ENCODE results near the gene MTA3. TPM values are rescaled to one million over a fixed set of nuclear protein-coding genes. Genes with fewer than 3 reads are reported as not detected.

The MTA3 gene
- total and polyA plus RNA-seq, 2 of the 8 experiments (the other 6 are each of a cell fraction or from before 2014, with no cell fraction given): 125 to 184 TPM

DNA sequence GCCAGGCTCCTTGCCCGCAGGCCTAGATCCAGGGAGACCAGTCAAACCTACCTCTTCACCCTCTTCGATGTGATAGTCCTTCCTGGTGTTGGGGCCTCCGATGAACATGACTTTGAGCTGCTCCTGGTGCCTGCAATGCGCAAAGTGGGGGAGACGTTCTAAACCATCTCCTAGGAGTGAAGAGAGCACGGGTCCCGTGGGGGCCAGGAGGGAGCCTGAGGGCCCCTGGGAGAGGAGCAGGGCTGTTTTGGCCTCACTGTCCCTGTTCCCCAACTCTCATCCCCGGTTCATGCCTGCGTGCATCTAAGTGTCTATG lies 220.0 kb downstream of the MTA3 start (continued):
- TF ChIP-seq, protein P1, sequence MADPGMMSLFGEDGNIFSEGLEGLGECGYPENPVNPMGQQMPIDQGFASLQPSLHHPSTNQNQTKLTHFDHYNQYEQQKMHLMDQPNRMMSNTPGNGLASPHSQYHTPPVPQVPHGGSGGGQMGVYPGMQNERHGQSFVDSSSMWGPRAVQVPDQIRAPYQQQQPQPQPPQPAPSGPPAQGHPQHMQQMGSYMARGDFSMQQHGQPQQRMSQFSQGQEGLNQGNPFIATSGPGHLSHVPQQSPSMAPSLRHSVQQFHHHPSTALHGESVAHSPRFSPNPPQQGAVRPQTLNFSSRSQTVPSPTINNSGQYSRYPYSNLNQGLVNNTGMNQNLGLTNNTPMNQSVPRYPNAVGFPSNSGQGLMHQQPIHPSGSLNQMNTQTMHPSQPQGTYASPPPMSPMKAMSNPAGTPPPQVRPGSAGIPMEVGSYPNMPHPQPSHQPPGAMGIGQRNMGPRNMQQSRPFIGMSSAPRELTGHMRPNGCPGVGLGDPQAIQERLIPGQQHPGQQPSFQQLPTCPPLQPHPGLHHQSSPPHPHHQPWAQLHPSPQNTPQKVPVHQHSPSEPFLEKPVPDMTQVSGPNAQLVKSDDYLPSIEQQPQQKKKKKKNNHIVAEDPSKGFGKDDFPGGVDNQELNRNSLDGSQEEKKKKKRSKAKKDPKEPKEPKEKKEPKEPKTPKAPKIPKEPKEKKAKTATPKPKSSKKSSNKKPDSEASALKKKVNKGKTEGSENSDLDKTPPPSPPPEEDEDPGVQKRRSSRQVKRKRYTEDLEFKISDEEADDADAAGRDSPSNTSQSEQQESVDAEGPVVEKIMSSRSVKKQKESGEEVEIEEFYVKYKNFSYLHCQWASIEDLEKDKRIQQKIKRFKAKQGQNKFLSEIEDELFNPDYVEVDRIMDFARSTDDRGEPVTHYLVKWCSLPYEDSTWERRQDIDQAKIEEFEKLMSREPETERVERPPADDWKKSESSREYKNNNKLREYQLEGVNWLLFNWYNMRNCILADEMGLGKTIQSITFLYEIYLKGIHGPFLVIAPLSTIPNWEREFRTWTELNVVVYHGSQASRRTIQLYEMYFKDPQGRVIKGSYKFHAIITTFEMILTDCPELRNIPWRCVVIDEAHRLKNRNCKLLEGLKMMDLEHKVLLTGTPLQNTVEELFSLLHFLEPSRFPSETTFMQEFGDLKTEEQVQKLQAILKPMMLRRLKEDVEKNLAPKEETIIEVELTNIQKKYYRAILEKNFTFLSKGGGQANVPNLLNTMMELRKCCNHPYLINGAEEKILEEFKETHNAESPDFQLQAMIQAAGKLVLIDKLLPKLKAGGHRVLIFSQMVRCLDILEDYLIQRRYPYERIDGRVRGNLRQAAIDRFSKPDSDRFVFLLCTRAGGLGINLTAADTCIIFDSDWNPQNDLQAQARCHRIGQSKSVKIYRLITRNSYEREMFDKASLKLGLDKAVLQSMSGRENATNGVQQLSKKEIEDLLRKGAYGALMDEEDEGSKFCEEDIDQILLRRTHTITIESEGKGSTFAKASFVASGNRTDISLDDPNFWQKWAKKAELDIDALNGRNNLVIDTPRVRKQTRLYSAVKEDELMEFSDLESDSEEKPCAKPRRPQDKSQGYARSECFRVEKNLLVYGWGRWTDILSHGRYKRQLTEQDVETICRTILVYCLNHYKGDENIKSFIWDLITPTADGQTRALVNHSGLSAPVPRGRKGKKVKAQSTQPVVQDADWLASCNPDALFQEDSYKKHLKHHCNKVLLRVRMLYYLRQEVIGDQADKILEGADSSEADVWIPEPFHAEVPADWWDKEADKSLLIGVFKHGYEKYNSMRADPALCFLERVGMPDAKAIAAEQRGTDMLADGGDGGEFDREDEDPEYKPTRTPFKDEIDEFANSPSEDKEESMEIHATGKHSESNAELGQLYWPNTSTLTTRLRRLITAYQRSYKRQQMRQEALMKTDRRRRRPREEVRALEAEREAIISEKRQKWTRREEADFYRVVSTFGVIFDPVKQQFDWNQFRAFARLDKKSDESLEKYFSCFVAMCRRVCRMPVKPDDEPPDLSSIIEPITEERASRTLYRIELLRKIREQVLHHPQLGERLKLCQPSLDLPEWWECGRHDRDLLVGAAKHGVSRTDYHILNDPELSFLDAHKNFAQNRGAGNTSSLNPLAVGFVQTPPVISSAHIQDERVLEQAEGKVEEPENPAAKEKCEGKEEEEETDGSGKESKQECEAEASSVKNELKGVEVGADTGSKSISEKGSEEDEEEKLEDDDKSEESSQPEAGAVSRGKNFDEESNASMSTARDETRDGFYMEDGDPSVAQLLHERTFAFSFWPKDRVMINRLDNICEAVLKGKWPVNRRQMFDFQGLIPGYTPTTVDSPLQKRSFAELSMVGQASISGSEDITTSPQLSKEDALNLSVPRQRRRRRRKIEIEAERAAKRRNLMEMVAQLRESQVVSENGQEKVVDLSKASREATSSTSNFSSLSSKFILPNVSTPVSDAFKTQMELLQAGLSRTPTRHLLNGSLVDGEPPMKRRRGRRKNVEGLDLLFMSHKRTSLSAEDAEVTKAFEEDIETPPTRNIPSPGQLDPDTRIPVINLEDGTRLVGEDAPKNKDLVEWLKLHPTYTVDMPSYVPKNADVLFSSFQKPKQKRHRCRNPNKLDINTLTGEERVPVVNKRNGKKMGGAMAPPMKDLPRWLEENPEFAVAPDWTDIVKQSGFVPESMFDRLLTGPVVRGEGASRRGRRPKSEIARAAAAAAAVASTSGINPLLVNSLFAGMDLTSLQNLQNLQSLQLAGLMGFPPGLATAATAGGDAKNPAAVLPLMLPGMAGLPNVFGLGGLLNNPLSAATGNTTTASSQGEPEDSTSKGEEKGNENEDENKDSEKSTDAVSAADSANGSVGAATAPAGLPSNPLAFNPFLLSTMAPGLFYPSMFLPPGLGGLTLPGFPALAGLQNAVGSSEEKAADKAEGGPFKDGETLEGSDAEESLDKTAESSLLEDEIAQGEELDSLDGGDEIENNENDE (IDR thresholded peaks at IDR 0.05; ENCODE audit: insufficient replicate concordance, low read length): no peak
- TF ChIP-seq, protein P2, sequence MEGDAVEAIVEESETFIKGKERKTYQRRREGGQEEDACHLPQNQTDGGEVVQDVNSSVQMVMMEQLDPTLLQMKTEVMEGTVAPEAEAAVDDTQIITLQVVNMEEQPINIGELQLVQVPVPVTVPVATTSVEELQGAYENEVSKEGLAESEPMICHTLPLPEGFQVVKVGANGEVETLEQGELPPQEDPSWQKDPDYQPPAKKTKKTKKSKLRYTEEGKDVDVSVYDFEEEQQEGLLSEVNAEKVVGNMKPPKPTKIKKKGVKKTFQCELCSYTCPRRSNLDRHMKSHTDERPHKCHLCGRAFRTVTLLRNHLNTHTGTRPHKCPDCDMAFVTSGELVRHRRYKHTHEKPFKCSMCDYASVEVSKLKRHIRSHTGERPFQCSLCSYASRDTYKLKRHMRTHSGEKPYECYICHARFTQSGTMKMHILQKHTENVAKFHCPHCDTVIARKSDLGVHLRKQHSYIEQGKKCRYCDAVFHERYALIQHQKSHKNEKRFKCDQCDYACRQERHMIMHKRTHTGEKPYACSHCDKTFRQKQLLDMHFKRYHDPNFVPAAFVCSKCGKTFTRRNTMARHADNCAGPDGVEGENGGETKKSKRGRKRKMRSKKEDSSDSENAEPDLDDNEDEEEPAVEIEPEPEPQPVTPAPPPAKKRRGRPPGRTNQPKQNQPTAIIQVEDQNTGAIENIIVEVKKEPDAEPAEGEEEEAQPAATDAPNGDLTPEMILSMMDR (IDR thresholded peaks at IDR 0.05; ENCODE audit: control extremely low read depth in 1 of 3, insufficient read depth in 1 of 3, low read depth in 1 of 3, low read length in 3 of 3): no peak
- TF ChIP-seq SRF (IDR thresholded peaks at IDR 0.05; ENCODE audit: low read depth, low read length) (no peak), ZNF274 (IDR thresholded peaks at IDR 0.05; ENCODE audit: borderline replicate concordance, extremely low read depth, low read length) (no peak), CHD1 (IDR thresholded peaks at IDR 0.05; ENCODE audit: low read depth, low read length) (no peak), YY1 (IDR thresholded peaks at IDR 0.05; ENCODE audit: low read depth, low read length) (no peak), TBP (IDR thresholded peaks at IDR 0.05; ENCODE audit: low read depth, low read length) (no peak), POU5F1 (IDR thresholded peaks at IDR 0.05; ENCODE audit: low read depth, low read length) (no peak)
- TF ChIP-seq, protein P3, sequence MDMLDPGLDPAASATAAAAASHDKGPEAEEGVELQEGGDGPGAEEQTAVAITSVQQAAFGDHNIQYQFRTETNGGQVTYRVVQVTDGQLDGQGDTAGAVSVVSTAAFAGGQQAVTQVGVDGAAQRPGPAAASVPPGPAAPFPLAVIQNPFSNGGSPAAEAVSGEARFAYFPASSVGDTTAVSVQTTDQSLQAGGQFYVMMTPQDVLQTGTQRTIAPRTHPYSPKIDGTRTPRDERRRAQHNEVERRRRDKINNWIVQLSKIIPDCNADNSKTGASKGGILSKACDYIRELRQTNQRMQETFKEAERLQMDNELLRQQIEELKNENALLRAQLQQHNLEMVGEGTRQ (IDR thresholded peaks at IDR 0.05; ENCODE audit: low read length): no peak

Measured in H1 (cell line).